HepG2 (cell line): ENCODE results near the gene ACP2. TPM values are rescaled to one million over a fixed set of nuclear protein-coding genes. Genes with fewer than 3 reads are reported as not detected.

Experiments used
- AHR ChIP-seq: IDR thresholded peaks from 2 replicates; pipeline ENCODE4 v1.6.1; 2018; ENCODE audit warnings: missing genetic modification reagents, missing compliant biosample characterization
- ARNTL ChIP-seq: sonication (generic); formaldehyde crosslinking; IDR thresholded peaks from 2 replicates; pipeline ENCODE4 v1.4.0; 2020; ENCODE audit warnings: mild to moderate bottlenecking, missing genetic modification reagents
- ATAD3A ChIP-seq: sonication (generic); formaldehyde crosslinking; IDR thresholded peaks from 2 replicates; pipeline ENCODE4 v1.4.0; 2020; ENCODE audit warnings: missing genetic modification reagents
- CEBPB ChIP-seq: IDR thresholded peaks from 2 replicates; pipeline ENCODE4 v1.6.1; 2011; ENCODE audit warnings: low read depth, low read length, improper control_type of control experiment, borderline replicate concordance
- EP300 ChIP-seq, 3 experiments: sonication (generic) in 1 of 3; formaldehyde crosslinking in 1 of 3; IDR thresholded peaks; 2 replicates each; pipeline versions ENCODE4 v1.5.1 to v1.6.1; 2011 to 2020; ENCODE audit warnings: low read depth in 2 of 3, low read length in 2 of 3, borderline replicate concordance in 1 of 3, improper control_type of control experiment in 1 of 3, mild to moderate bottlenecking in 1 of 3, missing genetic modification reagents in 1 of 3, moderate library complexity in 1 of 3
- HNF4A ChIP-seq: sonication (generic); formaldehyde crosslinking; IDR thresholded peaks from 2 replicates; pipeline ENCODE4 v1.4.0; 2020; ENCODE audit warnings: missing genetic modification reagents
- KDM3A ChIP-seq: IDR thresholded peaks from 2 replicates; pipeline ENCODE4 v1.6.1; 2018; ENCODE audit warnings: low read depth, missing compliant biosample characterization
- KLF11 ChIP-seq: IDR thresholded peaks from 2 replicates; pipeline ENCODE4 v1.6.1; 2016; ENCODE audit warnings: missing compliant biosample characterization
- MAFG ChIP-seq: sonication (generic); formaldehyde crosslinking; IDR thresholded peaks from 2 replicates; pipeline ENCODE4 v1.5.1; 2020; ENCODE audit warnings: mild to moderate bottlenecking, missing genetic modification reagents
- MIER3 ChIP-seq: IDR thresholded peaks from 2 replicates; pipeline ENCODE4 v1.6.1; 2016; ENCODE audit warnings: missing compliant biosample characterization, borderline replicate concordance
- MTA1 ChIP-seq: sonication (generic); formaldehyde crosslinking; IDR thresholded peaks from 2 replicates; pipeline ENCODE4 v1.4.0; 2020; ENCODE audit warnings: missing genetic modification reagents, mild to moderate bottlenecking, borderline replicate concordance
- MXD4 ChIP-seq: IDR thresholded peaks from 2 replicates; pipeline ENCODE4 v1.6.1; 2016; ENCODE audit warnings: mild to moderate bottlenecking, missing biosample characterization, missing genetic modification reagents
- NFE2 ChIP-seq: sonication (generic); formaldehyde crosslinking; IDR thresholded peaks from 2 replicates; pipeline ENCODE4 v1.4.0; 2020; ENCODE audit warnings: missing genetic modification reagents
- PTBP1 ChIP-seq: fragments of 200-400 bp; formaldehyde crosslinking; IDR thresholded peaks from 2 replicates; pipeline ENCODE4 v1.6.1; 2018; ENCODE audit warnings: low read length, low read depth; ENCODE audit not compliant: poor library complexity, severe bottlenecking
- SOX5 ChIP-seq: IDR thresholded peaks from 2 replicates; pipeline ENCODE4 v1.6.1; 2016; ENCODE audit warnings: borderline replicate concordance
- ZC3H4 ChIP-seq: sonication (generic); formaldehyde crosslinking; IDR thresholded peaks from 2 replicates; pipeline ENCODE4 v1.4.0; 2020; ENCODE audit warnings: missing genetic modification reagents, borderline replicate concordance
- ZNF160 ChIP-seq: sonication (generic); formaldehyde crosslinking; IDR thresholded peaks from 2 replicates; pipeline ENCODE4 v1.8.0; 2022; ENCODE audit warnings: mild to moderate bottlenecking, inconsistent platforms, missing genetic modification reagents
- ZNF263 ChIP-seq: sonication (generic); formaldehyde crosslinking; IDR thresholded peaks from 2 replicates; pipeline ENCODE4 v1.4.0; 2020; ENCODE audit warnings: missing genetic modification reagents
- ZNF414 ChIP-seq: sonication (generic); formaldehyde crosslinking; IDR thresholded peaks from 2 replicates; pipeline ENCODE4 v1.5.0; 2020; ENCODE audit warnings: missing genetic modification reagents
- ZNF564 ChIP-seq: sonication (generic); formaldehyde crosslinking; IDR thresholded peaks from 2 replicates; pipeline ENCODE4 v1.8.1; 2023; ENCODE audit warnings: mild to moderate bottlenecking, missing genetic modification reagents
- ZNF616 ChIP-seq: sonication (generic); formaldehyde crosslinking; IDR thresholded peaks from 2 replicates; pipeline ENCODE4 v1.5.0; 2020; ENCODE audit warnings: low read depth, mild to moderate bottlenecking, missing genetic modification reagents
- ZNF879 ChIP-seq: sonication (generic); formaldehyde crosslinking; IDR thresholded peaks from 2 replicates; pipeline ENCODE4 v1.8.1; 2023; ENCODE audit warnings: missing genetic modification reagents
- polyA plus RNA-seq, 8 experiments: library from polyadenylated mRNA; depleted of rRNA in 3 of 8; stranded (reverse) in 7 of 8; unstranded in 1 of 8; fragments of >200 nt; fragmentation: Illumina TruSeq in 4 of 8; extraction: Trizol in 4 of 8; gene quantifications; 2 replicates each; pipeline versions ENCODE4 v1.2.1 to v1.2.3, GENCODE V29; 2011 to 2016; ENCODE audit warnings: low read depth in 4 of 8, missing spikeins in 1 of 8, mixed read lengths in 1 of 8; ENCODE audit not compliant: insufficient read depth in 1 of 8
- total RNA-seq, 5 experiments: library from RNA; depleted of rRNA; stranded (reverse); fragments of >200 nt; fragmentation: Illumina TruSeq; extraction: Trizol; gene quantifications; 2 replicates each; pipeline ENCODE4 v1.2.3, GENCODE V29; 2016; ENCODE audit warnings: low read depth in 1 of 5
- TF ChIP-seq, protein P1 (sequence below): sonication (generic); formaldehyde crosslinking; IDR thresholded peaks from 2 replicates; pipeline ENCODE4 v1.5.0; 2020; ENCODE audit warnings: mild to moderate bottlenecking, missing genetic modification reagents, borderline replicate concordance

The ACP2 gene
- total and polyA plus RNA-seq, 2 of the 13 experiments (the other 11 are each of a cell fraction or from before 2014, with no cell fraction given) = 17.7 to 20.2 TPM

- TF ChIP-seq, protein P1, sequence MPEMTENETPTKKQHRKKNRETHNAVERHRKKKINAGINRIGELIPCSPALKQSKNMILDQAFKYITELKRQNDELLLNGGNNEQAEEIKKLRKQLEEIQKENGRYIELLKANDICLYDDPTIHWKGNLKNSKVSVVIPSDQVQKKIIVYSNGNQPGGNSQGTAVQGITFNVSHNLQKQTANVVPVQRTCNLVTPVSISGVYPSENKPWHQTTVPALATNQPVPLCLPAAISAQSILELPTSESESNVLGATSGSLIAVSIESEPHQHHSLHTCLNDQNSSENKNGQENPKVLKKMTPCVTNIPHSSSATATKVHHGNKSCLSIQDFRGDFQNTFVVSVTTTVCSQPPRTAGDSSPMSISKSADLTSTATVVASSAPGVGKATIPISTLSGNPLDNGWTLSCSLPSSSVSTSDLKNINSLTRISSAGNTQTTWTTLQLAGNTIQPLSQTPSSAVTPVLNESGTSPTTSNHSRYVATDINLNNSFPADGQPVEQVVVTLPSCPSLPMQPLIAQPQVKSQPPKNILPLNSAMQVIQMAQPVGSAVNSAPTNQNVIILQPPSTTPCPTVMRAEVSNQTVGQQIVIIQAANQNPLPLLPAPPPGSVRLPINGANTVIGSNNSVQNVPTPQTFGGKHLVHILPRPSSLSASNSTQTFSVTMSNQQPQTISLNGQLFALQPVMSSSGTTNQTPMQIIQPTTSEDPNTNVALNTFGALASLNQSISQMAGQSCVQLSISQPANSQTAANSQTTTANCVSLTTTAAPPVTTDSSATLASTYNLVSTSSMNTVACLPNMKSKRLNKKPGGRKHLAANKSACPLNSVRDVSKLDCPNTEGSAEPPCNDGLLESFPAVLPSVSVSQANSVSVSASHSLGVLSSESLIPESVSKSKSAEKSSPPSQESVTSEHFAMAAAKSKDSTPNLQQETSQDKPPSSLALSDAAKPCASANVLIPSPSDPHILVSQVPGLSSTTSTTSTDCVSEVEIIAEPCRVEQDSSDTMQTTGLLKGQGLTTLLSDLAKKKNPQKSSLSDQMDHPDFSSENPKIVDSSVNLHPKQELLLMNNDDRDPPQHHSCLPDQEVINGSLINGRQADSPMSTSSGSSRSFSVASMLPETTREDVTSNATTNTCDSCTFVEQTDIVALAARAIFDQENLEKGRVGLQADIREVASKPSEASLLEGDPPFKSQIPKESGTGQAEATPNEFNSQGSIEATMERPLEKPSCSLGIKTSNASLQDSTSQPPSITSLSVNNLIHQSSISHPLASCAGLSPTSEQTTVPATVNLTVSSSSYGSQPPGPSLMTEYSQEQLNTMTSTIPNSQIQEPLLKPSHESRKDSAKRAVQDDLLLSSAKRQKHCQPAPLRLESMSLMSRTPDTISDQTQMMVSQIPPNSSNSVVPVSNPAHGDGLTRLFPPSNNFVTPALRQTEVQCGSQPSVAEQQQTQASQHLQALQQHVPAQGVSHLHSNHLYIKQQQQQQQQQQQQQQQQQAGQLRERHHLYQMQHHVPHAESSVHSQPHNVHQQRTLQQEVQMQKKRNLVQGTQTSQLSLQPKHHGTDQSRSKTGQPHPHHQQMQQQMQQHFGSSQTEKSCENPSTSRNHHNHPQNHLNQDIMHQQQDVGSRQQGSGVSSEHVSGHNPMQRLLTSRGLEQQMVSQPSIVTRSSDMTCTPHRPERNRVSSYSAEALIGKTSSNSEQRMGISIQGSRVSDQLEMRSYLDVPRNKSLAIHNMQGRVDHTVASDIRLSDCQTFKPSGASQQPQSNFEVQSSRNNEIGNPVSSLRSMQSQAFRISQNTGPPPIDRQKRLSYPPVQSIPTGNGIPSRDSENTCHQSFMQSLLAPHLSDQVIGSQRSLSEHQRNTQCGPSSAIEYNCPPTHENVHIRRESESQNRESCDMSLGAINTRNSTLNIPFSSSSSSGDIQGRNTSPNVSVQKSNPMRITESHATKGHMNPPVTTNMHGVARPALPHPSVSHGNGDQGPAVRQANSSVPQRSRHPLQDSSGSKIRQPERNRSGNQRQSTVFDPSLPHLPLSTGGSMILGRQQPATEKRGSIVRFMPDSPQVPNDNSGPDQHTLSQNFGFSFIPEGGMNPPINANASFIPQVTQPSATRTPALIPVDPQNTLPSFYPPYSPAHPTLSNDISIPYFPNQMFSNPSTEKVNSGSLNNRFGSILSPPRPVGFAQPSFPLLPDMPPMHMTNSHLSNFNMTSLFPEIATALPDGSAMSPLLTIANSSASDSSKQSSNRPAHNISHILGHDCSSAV = no peak
- TF ChIP-seq ZNF879 (CRISPR knock-in tag) (no peak), ZNF564 (no peak), PTBP1 (no peak), CEBPB (no peak), MIER3 (no peak), KLF11 (CRISPR knock-in tag) (no peak), ZNF616 (CRISPR knock-in tag) (no peak), ATAD3A (no peak), HNF4A (CRISPR knock-in tag) (peak; percentile 94), MAFG (CRISPR knock-in tag) (no peak), EP300 (IDR thresholded peaks at IDR 0.05; ENCODE audit: low read depth in 2 of 2, low read length in 2 of 2) (peak in 1 of 2 experiments; percentile 52; a peak in 1 of 4 replicates), EP300 (CRISPR knock-in tag; IDR thresholded peaks at IDR 0.05; ENCODE audit: borderline replicate concordance) (0 out of 2 replicates have a peak, but pooled peaks have one; percentile 7), ZNF160 (no peak), NFE2 (CRISPR knock-in tag) (no peak), AHR (no peak), MXD4 (no peak), KDM3A (CRISPR knock-in tag) (no peak), ZNF263 (CRISPR knock-in tag) (no peak), ARNTL (CRISPR knock-in tag) (no peak), ZNF414 (CRISPR knock-in tag) (no peak), MTA1 (CRISPR knock-in tag) (peak; percentile 31; the same call in 1 of the 2 replicates), SOX5 (CRISPR knock-in tag) (no peak), ZC3H4 (CRISPR knock-in tag) (no peak)
Measured at GRCh38 chr11:47253660-47254059, 5.0 kb upstream of the ACP2 start (continued).
